ENCODE data around the gene CLDN3. TPM values are rescaled to one million over a fixed set of nuclear protein-coding genes. Genes with fewer than 3 reads are reported as not detected.

Gene CLDN3
- total and polyA plus RNA-seq, 10 of the 15 experiments (the other 5 are each of a cell fraction or from before 2014, with no cell fraction given), result 0.05 TPM; not detected in 9

DNA sequence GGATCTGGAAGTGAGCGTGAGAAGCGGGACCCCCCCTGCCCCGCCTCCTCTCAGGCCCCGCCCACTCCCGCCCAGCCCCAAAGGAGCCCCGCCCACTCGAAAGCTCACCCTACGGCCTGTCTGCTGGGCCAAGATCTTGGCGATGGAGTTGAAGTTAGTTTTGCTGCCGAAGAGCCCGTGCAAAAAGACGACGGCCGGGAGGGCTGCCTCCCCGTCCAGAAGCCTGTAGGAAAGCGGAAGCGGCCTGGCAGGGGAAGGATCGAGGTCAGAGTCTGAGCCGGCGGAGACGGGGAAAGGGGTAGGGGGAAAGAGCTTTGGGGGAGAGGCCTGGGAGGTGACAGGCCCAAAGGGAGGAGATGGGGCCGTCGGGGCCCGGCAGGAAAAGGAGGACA lies 31.9 kb downstream of the CLDN3 start (continued):
- TF ChIP-seq ELK1 (IDR thresholded peaks at IDR 0.05; ENCODE audit: low read depth, low read length), result no peak
- TF ChIP-seq SPI1 (IDR thresholded peaks at IDR 0.05; ENCODE audit: borderline replicate concordance, insufficient read depth, low read depth, low read length), result peak; percentile 61; the same call in 1 of the 2 replicates
- no peak for TF ChIP-seq ATF2 (IDR thresholded peaks at IDR 0.05; ENCODE audit: low read length)
- peak in 1 of 2 experiments; percentile 39; a peak in 1 of 3 replicates for TF ChIP-seq EGR1 (IDR thresholded peaks at IDR 0.05; ENCODE audit: borderline replicate concordance in 1 of 2, low read depth in 2 of 2, low read length in 2 of 2)
- no peak for TF ChIP-seq MTA2 (IDR thresholded peaks at IDR 0.05; ENCODE audit: low read depth)

DNA sequence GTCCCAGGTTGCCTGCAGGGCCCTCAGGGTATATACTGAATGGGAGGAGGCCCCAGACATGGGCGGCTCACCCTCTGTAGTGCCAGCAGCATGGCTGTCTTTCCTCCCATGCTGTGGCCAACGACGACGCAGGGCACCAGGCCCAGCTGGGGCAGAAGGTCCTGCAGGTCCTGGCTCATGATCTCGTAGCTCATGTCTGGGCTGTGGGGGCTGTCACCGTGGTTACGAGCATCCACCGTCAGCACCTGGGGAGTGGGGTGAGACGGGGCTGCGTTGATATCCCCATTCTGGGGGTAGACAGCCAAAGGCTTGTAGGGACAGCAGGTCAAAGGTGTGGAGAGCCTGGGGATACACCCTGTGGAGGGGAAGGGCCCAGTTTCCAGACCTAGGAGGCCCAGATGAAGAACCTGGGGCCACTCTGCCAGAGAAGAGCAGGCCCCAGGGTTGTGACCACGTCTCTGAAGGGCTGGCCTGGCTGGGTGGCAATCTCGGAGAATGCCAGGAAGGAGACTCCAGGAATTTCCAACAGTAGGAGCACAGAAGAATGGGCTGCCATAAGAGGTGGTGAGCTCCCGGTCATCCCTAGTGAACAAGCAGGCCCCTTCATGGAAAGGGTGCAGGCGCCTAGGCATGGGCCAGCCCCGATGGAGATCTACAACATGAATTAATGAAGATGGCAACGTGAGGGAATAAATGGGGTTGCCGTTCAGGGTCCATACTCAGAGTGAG lies 32.4 kb downstream of the CLDN3 start:
- Histone ChIP-seq H3K27ac (ENCODE audit: control insufficient read depth, insufficient read depth) (no peak overlapping the region), H3K9ac (ENCODE audit: control insufficient read depth, insufficient read depth, low read length) (peak overlapping the region; percentile 85; the same call in 1 of the 2 replicates), H3K9me3 (replicated peaks; ENCODE audit: control insufficient read depth, insufficient read depth, low read length) (no peaks in the 10 kb centered on the region), H3K4me1 (ENCODE audit: control insufficient read depth, insufficient read depth, low read length) (no peaks in the 10 kb centered on the region; the same call in 1 of the 2 replicates), H2AFZ (ENCODE audit: control insufficient read depth, low read depth, low read length) (no peak overlapping the region), H3K4me3 (peak overlapping the region; percentile 92; the same call in 1 of the 2 replicates), H3K36me3 (ENCODE audit: control insufficient read depth in 2 of 2, insufficient read depth in 2 of 2, low read length in 1 of 2) (peaks cover 0 to 8% of the 10 kb centered on the region in 2 experiments; a peak in 3 of 4 replicates), H4K20me1 (ENCODE audit: control insufficient read depth, insufficient read depth) (no peaks in the 10 kb centered on the region), H3K4me2 (ENCODE audit: control insufficient read depth, insufficient read depth) (peak overlapping the region; percentile 56), H3K79me2 (ENCODE audit: control insufficient read depth, insufficient read depth, low read length) (no peaks in the 10 kb centered on the region; the same call in 1 of the 2 replicates), H3K27me3 (replicated peaks in 1 of 2; ENCODE audit: control insufficient read depth in 2 of 2, insufficient read depth in 2 of 2, low read length in 1 of 2) (no peaks in the 10 kb centered on the region)
- ChIA-PET RAD21 (ENCODE audit: unreplicated experiment) (interaction anchor here (0.7 to 1.6 kb wide), 4 partner anchors 105 to 233 kb away, joined by 4 to 7 read pairs (median 4); partner anchors contain the start of gene METTL27), POLR2A (interaction anchor here (0.8 to 1.2 kb wide), 2 partner anchors 133 to 219 kb away, joined by 3 read pairs; no protein-coding TSS in a partner anchor), CTCF (interaction anchor here (0.7 to 3.6 kb wide), 5 partner anchors 9 to 131 kb away, joined by 3 to 16 read pairs (median 3); no protein-coding TSS in a partner anchor), SMC1A (ENCODE audit: uncharacterized antibody, unreplicated experiment) (interaction anchor here (1.1 to 2.1 kb wide), 3 partner anchors 108 to 131 kb away, joined by 3 to 6 read pairs (median 5); no protein-coding TSS in a partner anchor)
- BruUV-seq (replicated peaks), result no TSS peak
- intact Hi-C loops (cut with micrococcal nuclease; ENCODE audit: unreplicated experiment), result loop anchor here (10.0 kb wide), 1 partner anchor 213 kb away; the partner anchor contains the start of gene BAZ1B
- no peak for DNase-seq (ENCODE audit: low read depth, low spot score)
- WGBS (ENCODE audit: insufficient coverage, insufficient replicate concordance, low lambda C conversion rate, missing lambda C conversion rate), result 69% methylated on average over 17 of the region's 17 CpGs
- no peak for ATAC-seq
- in situ Hi-C loops (cut with MboI), result no loop called here
- FAIRE-seq, result no peak
- TF ChIP-seq BHLHE40 (IDR thresholded peaks at IDR 0.05; ENCODE audit: borderline replicate concordance in 1 of 2, low read depth in 2 of 2, low read length in 1 of 2) (no peak), SMAD5 (IDR thresholded peaks at IDR 0.05; ENCODE audit: low read depth) (no peak), SMARCA5 (IDR thresholded peaks at IDR 0.05) (no peak), ATF2 (IDR thresholded peaks at IDR 0.05; ENCODE audit: low read length) (no peak), SREBF2 (IDR thresholded peaks at IDR 0.05; ENCODE audit: low read length) (no peak), GATAD2B (conservative IDR thresholded peaks at IDR 0.05; ENCODE audit: low read depth) (no peak), ETV6 (conservative IDR thresholded peaks at IDR 0.05 in 1 of 2, IDR thresholded peaks at IDR 0.05 in 1 of 2; ENCODE audit: borderline replicate concordance in 1 of 2, low read depth in 1 of 2) (no peak), YBX1 (IDR thresholded peaks at IDR 0.05) (no peak)
- TF ChIP-seq, protein P1, sequence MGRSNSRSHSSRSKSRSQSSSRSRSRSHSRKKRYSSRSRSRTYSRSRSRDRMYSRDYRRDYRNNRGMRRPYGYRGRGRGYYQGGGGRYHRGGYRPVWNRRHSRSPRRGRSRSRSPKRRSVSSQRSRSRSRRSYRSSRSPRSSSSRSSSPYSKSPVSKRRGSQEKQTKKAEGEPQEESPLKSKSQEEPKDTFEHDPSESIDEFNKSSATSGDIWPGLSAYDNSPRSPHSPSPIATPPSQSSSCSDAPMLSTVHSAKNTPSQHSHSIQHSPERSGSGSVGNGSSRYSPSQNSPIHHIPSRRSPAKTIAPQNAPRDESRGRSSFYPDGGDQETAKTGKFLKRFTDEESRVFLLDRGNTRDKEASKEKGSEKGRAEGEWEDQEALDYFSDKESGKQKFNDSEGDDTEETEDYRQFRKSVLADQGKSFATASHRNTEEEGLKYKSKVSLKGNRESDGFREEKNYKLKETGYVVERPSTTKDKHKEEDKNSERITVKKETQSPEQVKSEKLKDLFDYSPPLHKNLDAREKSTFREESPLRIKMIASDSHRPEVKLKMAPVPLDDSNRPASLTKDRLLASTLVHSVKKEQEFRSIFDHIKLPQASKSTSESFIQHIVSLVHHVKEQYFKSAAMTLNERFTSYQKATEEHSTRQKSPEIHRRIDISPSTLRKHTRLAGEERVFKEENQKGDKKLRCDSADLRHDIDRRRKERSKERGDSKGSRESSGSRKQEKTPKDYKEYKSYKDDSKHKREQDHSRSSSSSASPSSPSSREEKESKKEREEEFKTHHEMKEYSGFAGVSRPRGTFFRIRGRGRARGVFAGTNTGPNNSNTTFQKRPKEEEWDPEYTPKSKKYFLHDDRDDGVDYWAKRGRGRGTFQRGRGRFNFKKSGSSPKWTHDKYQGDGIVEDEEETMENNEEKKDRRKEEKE (IDR thresholded peaks at IDR 0.05), result no peak

Data from GM12878 (cell line).